ENCODE results near the gene HOMEZ. TPM values are rescaled to one million over a fixed set of nuclear protein-coding genes. Genes with fewer than 3 reads are reported as not detected.
"Not testable (repeated sequence)": the region's sequence is repeated elsewhere in the genome, so short reads cannot be mapped to it uniquely, and the experiment has no call there.

HOMEZ gene
- total RNA-seq, result 10 to 100 TPM; 15.3 to 18.3 (median 17.3) TPM
- long read RNA-seq, donor 1, full-length matches to known transcripts, result 7 of 11 reads
- long read RNA-seq, donor 1, partial matches to known transcripts, result 1 of 11 reads
- long read RNA-seq, donor 1, other reads (novel, unspliced or antisense), result 3 of 11 reads
- long read RNA-seq, donor 2, full-length matches to known transcripts, result 4 of 5 reads
- long read RNA-seq, donor 2, partial matches to known transcripts, result 0 of 5 reads
- long read RNA-seq, donor 2, other reads (novel, unspliced or antisense), result 1 of 5 reads

GRCh38 chr14:23286020-23286901 is at the start of gene HOMEZ:
TSS of gene HOMEZ (minus strand) at chr14:23286132. CDS start at chr14:23285952, 180 bp downstream.
- no peak for TF ChIP-seq CTCF (IDR thresholded peaks at IDR 0.05)
- Histone ChIP-seq H3K4me1 (ENCODE audit: low read depth) (peaks cover 11% of the 10 kb centered on the region), H3K9me3 (no peaks in the 10 kb centered on the region), H3K36me3 (ENCODE audit: low read depth) (no peaks in the 10 kb centered on the region), H3K4me3 (peak within 1 kb of the TSS; percentile 76)
- intact Hi-C loops (cut with DNase I, micrococcal nuclease), result loop anchor here in 1 of 2 donors (10.0 kb wide), 1 partner anchor 191 kb away; the partner anchor contains the start of genes ACIN1 and C14orf119
- peak; percentile 98 for ATAC-seq
- DNase-seq, result peak; percentile 99

GRCh38 chr14:23335623-23336022 is 49.7 kb upstream of the HOMEZ start:
- ATAC-seq, result no peak
- no peak for DNase-seq
- no peak overlapping the region for H3K4me3 ChIP-seq
- no peaks in the 10 kb centered on the region for H3K4me1 ChIP-seq (ENCODE audit: low read depth)
- intact Hi-C loops (cut with DNase I, micrococcal nuclease), result no loop called here
- H3K9me3 ChIP-seq, result peaks cover 10% of the 10 kb centered on the region
- TF ChIP-seq CTCF (IDR thresholded peaks at IDR 0.05), result no peak
- H3K36me3 ChIP-seq (ENCODE audit: low read depth), result no peaks in the 10 kb centered on the region

- DNase-seq (peak in 1 of 3 donors; percentile 80), ATAC-seq (peak; percentile 89)
- no peak overlapping the region for H3K4me3 ChIP-seq
- peaks cover 4% of the 10 kb centered on the region for H3K4me1 ChIP-seq (ENCODE audit: low read depth)
- intact Hi-C loops (cut with DNase I, micrococcal nuclease), result loop anchor here (5.0 to 10.0 kb wide), 2 partner anchors 49 to 137 kb away; partner anchors contain the start of genes CMTM5 (in 1 of the 2) and NGDN (in 1 of the 2)
- TF ChIP-seq CTCF (IDR thresholded peaks at IDR 0.05), result peak; percentile 61
- no peaks in the 10 kb centered on the region for H3K9me3 ChIP-seq
- no peaks in the 10 kb centered on the region for H3K36me3 ChIP-seq (ENCODE audit: low read depth)
Observed at GRCh38 chr14:23327947-23328744, 42.2 kb upstream of the HOMEZ start.

GRCh38 chr14:23326491-23327332 is 40.8 kb upstream of the HOMEZ start:
- TF ChIP-seq CTCF (IDR thresholded peaks at IDR 0.05), result no peak
- intact Hi-C loops (cut with DNase I, micrococcal nuclease), result loop anchor here (5.0 to 10.0 kb wide), 2 partner anchors 51 to 138 kb away; partner anchors contain the start of genes CMTM5 (in 1 of the 2) and NGDN (in 1 of the 2)
- Histone ChIP-seq H3K4me3 (no peak overlapping the region), H3K36me3 (ENCODE audit: low read depth) (no peaks in the 10 kb centered on the region), H3K4me1 (ENCODE audit: low read depth) (peaks cover 13% of the 10 kb centered on the region), H3K9me3 (no peaks in the 10 kb centered on the region)
- DNase-seq (no peak), ATAC-seq (no peak)

- not testable (repeated sequence) for H3K4me3 ChIP-seq; ATAC-seq; DNase-seq; H3K36me3 ChIP-seq (ENCODE audit: low read depth); H3K9me3 ChIP-seq
- intact Hi-C loops (cut with DNase I, micrococcal nuclease), result loop anchor here (5.0 to 10.0 kb wide), 2 partner anchors 52 to 139 kb away; partner anchors contain the start of genes CMTM5 (in 1 of the 2) and NGDN (in 1 of the 2)
- H3K4me1 ChIP-seq (ENCODE audit: low read depth), result peaks cover 13% of the 10 kb centered on the region
Observed at GRCh38 chr14:23325746-23326145, 39.8 kb upstream of the HOMEZ start.
